B cell (primary cell): ENCODE measurements around the gene BHLHE41. TPM values are rescaled to one million over a fixed set of nuclear protein-coding genes. Genes with fewer than 3 reads are reported as not detected.

Source experiments
- ATAC-seq: fragments of 200-7000 bp; cut with Tn5 transposase; one replicate; pipeline ENCODE4 v1.10.0; 2021; ENCODE audit warnings: low read depth, mild to moderate bottlenecking, moderate number of reproducible peaks, moderate library complexity
- CTCF ChIA-PET: fragments of 350-600 bp; sonication (Branson Sonifier 250); formaldehyde crosslinking; loops from one replicate; lab custom pipeline; 2021; ENCODE audit warnings: antibody characterized with exemption, inconsistent platforms; lab: Charles Lee
- POLR2A ChIA-PET: fragments of 350-600 bp; sonication (Branson Sonifier 250); formaldehyde crosslinking; loops from one replicate; lab custom pipeline; 2021; ENCODE audit warnings: antibody characterized with exemption; lab: Charles Lee
- DNase-seq: peaks from one replicate; pipeline ENCODE4 v3.0.0; 2013
- H2AFZ ChIP-seq: 2 replicates; pipeline ENCODE4 v1.6.1; 2012; ENCODE audit warnings: mild to moderate bottlenecking, low read depth, low read length; ENCODE audit not compliant: insufficient read depth, poor library complexity, severe bottlenecking
- H3K27ac ChIP-seq, 2 donors: 1 replicate in 1 of 2; 2 replicates in 1 of 2; pipeline ENCODE4 v1.5.1; 2012 to 2013; ENCODE audit warnings: low read length in 2 of 2, mild to moderate bottlenecking in 2 of 2, moderate library complexity in 1 of 2
- H3K27me3 ChIP-seq, 4 experiments: fragments of 200-600 bp in 1 of 4; sonication (generic) in 1 of 4; replicated peaks in 1 of 4; 1 replicate in 2 of 4; 2 replicates in 2 of 4; pipeline versions ENCODE4 v1.6.1 to v1.7.0; 2013 to 2016; ENCODE audit warnings: low read length in 3 of 4, mild to moderate bottlenecking in 2 of 4, mixed read lengths in 1 of 4, moderate library complexity in 1 of 4; ENCODE audit not compliant: insufficient read depth in 4 of 4, control insufficient read depth in 3 of 4; ENCODE audit errors: control extremely low read depth in 1 of 4
- H3K36me3 ChIP-seq, 2 experiments: replicated peaks in 1 of 2; 1 replicate in 1 of 2; 2 replicates in 1 of 2; pipeline versions ENCODE4 v1.6.1 to v1.7.1; 2013; ENCODE audit warnings: low read length in 1 of 2; ENCODE audit not compliant: insufficient read depth in 2 of 2, control insufficient read depth in 1 of 2; ENCODE audit errors: control extremely low read depth in 1 of 2, extremely low read depth in 1 of 2
- H3K4me1 ChIP-seq, 2 donors: fragments of 200-600 bp in 1 of 2; sonication (generic) in 1 of 2; 1 replicate in 1 of 2; 2 replicates in 1 of 2; pipeline versions ENCODE4 v1.5.1 to v1.6.1; 2013 to 2017; ENCODE audit warnings: low read length in 2 of 2; ENCODE audit not compliant: control insufficient read depth in 2 of 2, insufficient read depth in 2 of 2
- H3K4me2 ChIP-seq: replicated peaks from 2 replicates; pipeline ENCODE3; 2012; ENCODE audit warnings: mild to moderate bottlenecking, low read depth, low read length; ENCODE audit not compliant: poor library complexity, severe bottlenecking
- H3K4me3 ChIP-seq, 5 experiments: fragments of 200-600 bp in 1 of 5; sonication (generic) in 1 of 5; 1 replicate in 3 of 5; 2 replicates in 2 of 5; pipeline versions ENCODE4 v1.5.1 to v1.7.0; 2011 to 2016; ENCODE audit warnings: low read length in 4 of 5, mild to moderate bottlenecking in 4 of 5, low read depth in 2 of 5, control low read depth in 1 of 5, moderate library complexity in 1 of 5; ENCODE audit not compliant: insufficient read depth in 1 of 5; ENCODE audit errors: control extremely low read depth in 1 of 5, extremely low read depth in 1 of 5
- H3K79me2 ChIP-seq: fragments of 200-600 bp; sonication (generic); one replicate; pipeline ENCODE4 v1.6.0; 2016; ENCODE audit warnings: low read length; ENCODE audit not compliant: control insufficient read depth, insufficient read depth
- H3K9ac ChIP-seq: fragments of 200-600 bp; sonication (generic); 2 replicates; pipeline ENCODE4 v1.6.1; 2017; ENCODE audit warnings: mild to moderate bottlenecking, low read length, moderate library complexity
- H3K9me3 ChIP-seq, 3 donors: one replicate each; pipeline versions ENCODE4 v1.6.1 to v1.7.1; 2013; ENCODE audit warnings: low read length in 2 of 3; ENCODE audit not compliant: control insufficient read depth in 2 of 3, insufficient read depth in 1 of 3; ENCODE audit errors: control extremely low read depth in 1 of 3
- H4K20me1 ChIP-seq: 2 replicates; pipeline ENCODE4 v1.6.0; 2012; ENCODE audit warnings: mild to moderate bottlenecking, low read length; ENCODE audit not compliant: insufficient read depth, control insufficient read depth, poor library complexity, severe bottlenecking
- H3K27ac Mint-ChIP-seq: one replicate; pipeline ENCODE4 v1.8.0; 2021; ENCODE audit warnings: mixed read lengths
- H3K27me3 Mint-ChIP-seq: one replicate; pipeline ENCODE4 v1.8.0; 2021; ENCODE audit warnings: mixed read lengths
- H3K4me1 Mint-ChIP-seq: one replicate; pipeline ENCODE4 v1.8.0; 2021; ENCODE audit warnings: mixed read lengths
- H3K4me3 Mint-ChIP-seq: one replicate; pipeline ENCODE4 v1.8.0; 2021; ENCODE audit warnings: mixed read lengths
- H3K9me3 Mint-ChIP-seq: one replicate; pipeline ENCODE4 v1.8.0; 2022; ENCODE audit warnings: mixed read lengths; ENCODE audit not compliant: insufficient read depth
- EZH2 ChIP-seq: IDR thresholded peaks from 2 replicates; pipeline ENCODE4 v1.6.1; 2012; ENCODE audit warnings: borderline replicate concordance, low read depth, mild to moderate bottlenecking, moderate library complexity, low read length; ENCODE audit not compliant: insufficient read depth, poor library complexity, severe bottlenecking
- WGBS: methylation state at CpG from one replicate; pipeline ENCODE4 v1.1.5; 2013; ENCODE audit warnings: missing lambda C conversion rate; ENCODE audit not compliant: insufficient coverage; 5-methylcytosine and 5-hydroxymethylcytosine counted together
- intact Hi-C: fragments of 100-400 bp; cut with micrococcal nuclease; formaldehyde crosslinking; loops from one replicate; pipeline ENCODE4 v1.10.0; 2022
- polyA plus RNA-seq: library from polyadenylated mRNA; depleted of rRNA; stranded (reverse); fragments of >200 nt; gene quantifications from 2 replicates; pipeline ENCODE4 v1.2.3, GENCODE V29; 2012
- total RNA-seq, 2 donors: library from RNA; stranded (reverse); fragments of 120-200 nt in 1 of 2; gene quantifications; 1 replicate in 1 of 2; 2 replicates in 1 of 2; pipeline versions ENCODE4 v1.2.3 to v1.2.4, GENCODE V29; 2013 to 2022
- TF ChIP-seq, protein P1 (sequence below): fragments of 200-600 bp; IDR thresholded peaks from one replicate; pipeline ENCODE4 v1.8.0; 2022; ENCODE audit warnings: antibody characterized with exemption, mild to moderate bottlenecking

BHLHE41 gene
- total and polyA plus RNA-seq, 2 donors (not counting 1 experiment from before 2014, with no cell fraction given): 12.0 to 57.2 TPM

- no peaks in the 10 kb centered on the region for H4K20me1 ChIP-seq
- DNase-seq (no peak), ATAC-seq (no peak)
- CTCF ChIA-PET: interaction anchor here (0.7 to 2.1 kb wide), 5 partner anchors 21 to 32 kb away, joined by 3 to 9 read pairs (median 4); no protein-coding TSS in a partner anchor
- H3K4me1 Mint-ChIP-seq: peaks cover 59% of the 10 kb centered on the region
- no peaks in the 10 kb centered on the region for H3K9me3 Mint-ChIP-seq
- H3K9ac ChIP-seq: no peak overlapping the region
- no peak overlapping the region for H3K27ac Mint-ChIP-seq
- H3K4me3 ChIP-seq: no peak overlapping the region
- POLR2A ChIA-PET: no interaction called here
- H2AFZ ChIP-seq: no peak overlapping the region
- no peaks in the 10 kb centered on the region for H3K27me3 ChIP-seq
- H3K79me2 ChIP-seq: no peaks in the 10 kb centered on the region
- H3K27me3 Mint-ChIP-seq: no peaks in the 10 kb centered on the region
- H3K4me3 Mint-ChIP-seq: no peak overlapping the region
- no peak overlapping the region for H3K4me2 ChIP-seq
- WGBS: 86% methylated on average over 1 of the region's 2 CpGs
- intact Hi-C loops: no loop called here
- no peaks in the 10 kb centered on the region for H3K36me3 ChIP-seq
- H3K27ac ChIP-seq: no peak overlapping the region
- H3K9me3 ChIP-seq: no peaks in the 10 kb centered on the region
- no peak for TF ChIP-seq EZH2
- TF ChIP-seq, protein P1, sequence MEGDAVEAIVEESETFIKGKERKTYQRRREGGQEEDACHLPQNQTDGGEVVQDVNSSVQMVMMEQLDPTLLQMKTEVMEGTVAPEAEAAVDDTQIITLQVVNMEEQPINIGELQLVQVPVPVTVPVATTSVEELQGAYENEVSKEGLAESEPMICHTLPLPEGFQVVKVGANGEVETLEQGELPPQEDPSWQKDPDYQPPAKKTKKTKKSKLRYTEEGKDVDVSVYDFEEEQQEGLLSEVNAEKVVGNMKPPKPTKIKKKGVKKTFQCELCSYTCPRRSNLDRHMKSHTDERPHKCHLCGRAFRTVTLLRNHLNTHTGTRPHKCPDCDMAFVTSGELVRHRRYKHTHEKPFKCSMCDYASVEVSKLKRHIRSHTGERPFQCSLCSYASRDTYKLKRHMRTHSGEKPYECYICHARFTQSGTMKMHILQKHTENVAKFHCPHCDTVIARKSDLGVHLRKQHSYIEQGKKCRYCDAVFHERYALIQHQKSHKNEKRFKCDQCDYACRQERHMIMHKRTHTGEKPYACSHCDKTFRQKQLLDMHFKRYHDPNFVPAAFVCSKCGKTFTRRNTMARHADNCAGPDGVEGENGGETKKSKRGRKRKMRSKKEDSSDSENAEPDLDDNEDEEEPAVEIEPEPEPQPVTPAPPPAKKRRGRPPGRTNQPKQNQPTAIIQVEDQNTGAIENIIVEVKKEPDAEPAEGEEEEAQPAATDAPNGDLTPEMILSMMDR: no peak
- peaks cover 36 to 38% of the 10 kb centered on the region in 2 donors for H3K4me1 ChIP-seq
Observed at GRCh38 chr12:26150736-26151450, 26.1 kb upstream of the BHLHE41 start.

GRCh38 chr12:26149968-26150500, 25.2 kb upstream of the BHLHE41 start:
- Histone ChIP-seq H3K4me1 (peaks cover 27 to 30% of the 10 kb centered on the region in 2 donors), H3K9ac (no peak overlapping the region), H3K27ac (no peak overlapping the region), H4K20me1 (no peaks in the 10 kb centered on the region), H3K36me3 (no peaks in the 10 kb centered on the region), H2AFZ (no peak overlapping the region), H3K4me2 (no peak overlapping the region), H3K9me3 (no peaks in the 10 kb centered on the region), H3K27me3 (no peaks in the 10 kb centered on the region), H3K79me2 (no peaks in the 10 kb centered on the region), H3K4me3 (no peak overlapping the region)
- ChIA-PET CTCF (interaction anchor here (1.0 to 2.1 kb wide), 6 partner anchors 14 to 53 kb away, joined by 3 to 9 read pairs (median 4); partner anchors contain the start of gene SSPN), POLR2A (interaction anchor here (1.2 kb wide), 1 partner anchor 15 kb away, joined by 4 read pairs; no protein-coding TSS in a partner anchor)
- peak overlapping the region; percentile 32 for H3K27ac Mint-ChIP-seq
- ATAC-seq (no peak), DNase-seq (no peak)
- no peak overlapping the region for H3K4me3 Mint-ChIP-seq
- WGBS: 0% methylated on average over 2 of the region's 5 CpGs
- H3K9me3 Mint-ChIP-seq: no peaks in the 10 kb centered on the region
- intact Hi-C loops: no loop called here
- peaks cover 50% of the 10 kb centered on the region for H3K4me1 Mint-ChIP-seq
- TF ChIP-seq, protein P1: no peak
- TF ChIP-seq EZH2: no peak
- no peaks in the 10 kb centered on the region for H3K27me3 Mint-ChIP-seq
